ENCODE results near the gene EIF4EBP2. TPM values are rescaled to one million over a fixed set of nuclear protein-coding genes. Genes with fewer than 3 reads are reported as not detected.

Gene EIF4EBP2
- total RNA-seq, 4 donors from 2014 or later, result 55.6 to 71.2 (median 67.6) TPM

GRCh38 chr10:70458329-70459060, 54.5 kb downstream of the EIF4EBP2 start:
- DNase-seq, result peak; percentile 76 to 77
- H3K4me3 ChIP-seq (replicated peaks in 1 of 3), result peak overlapping the region in 1 of 3 donors; percentile 18
- no peak overlapping the region for H3K27ac ChIP-seq
- intact Hi-C loops (cut with DNase I), result no loop called here
- no peak for TF ChIP-seq POLR2A (IDR thresholded peaks at IDR 0.05)
- TF ChIP-seq CTCF (IDR thresholded peaks at IDR 0.05), result peak in 1 of 6 experiments; percentile 24
- no peaks in the 10 kb centered on the region for H3K27me3 ChIP-seq
- no peaks in the 10 kb centered on the region for H3K9me3 ChIP-seq
- H3K4me1 ChIP-seq, result peaks cover 11 to 20% of the 10 kb centered on the region in 2 donors
- 10 to 43% methylated on average over 14 to 40 of the region's 62 CpGs for WGBS, 2 donors
- H3K36me3 ChIP-seq, result no peaks in the 10 kb centered on the region

GRCh38 chr10:70459061-70459773, 55.3 kb downstream of the EIF4EBP2 start:
- Histone ChIP-seq H3K27me3 (no peaks in the 10 kb centered on the region), H3K4me3 (replicated peaks in 1 of 3) (no peak overlapping the region), H3K9me3 (no peaks in the 10 kb centered on the region), H3K27ac (no peak overlapping the region), H3K36me3 (no peaks in the 10 kb centered on the region), H3K4me1 (peaks cover 11 to 20% of the 10 kb centered on the region in 2 donors)
- 40 to 65% methylated on average over 16 to 18 of the region's 19 CpGs for WGBS, 2 donors
- no peak for DNase-seq
- TF ChIP-seq CTCF (IDR thresholded peaks at IDR 0.05), result no peak
- no peak for TF ChIP-seq POLR2A (IDR thresholded peaks at IDR 0.05)
- intact Hi-C loops (cut with DNase I), result no loop called here

GRCh38 chr10:70459774-70460490, 56.0 kb downstream of the EIF4EBP2 start:
- intact Hi-C loops (cut with DNase I), result loop anchor here (5.0 to 10.0 kb wide), 3 partner anchors 82 to 415 kb away; no protein-coding TSS in a partner anchor
- Histone ChIP-seq H3K27ac (no peak overlapping the region), H3K36me3 (no peaks in the 10 kb centered on the region), H3K9me3 (no peaks in the 10 kb centered on the region), H3K27me3 (no peaks in the 10 kb centered on the region), H3K4me3 (replicated peaks in 1 of 3) (no peak overlapping the region), H3K4me1 (peaks cover 11 to 20% of the 10 kb centered on the region in 2 donors)
- no peak for DNase-seq
- WGBS, 2 donors, result 85 to 88% methylated on average over 29 of the region's 29 CpGs
- no peak for TF ChIP-seq POLR2A (IDR thresholded peaks at IDR 0.05)
- TF ChIP-seq CTCF (IDR thresholded peaks at IDR 0.05), result no peak

- peak; percentile 47 to 88 (median 78) for TF ChIP-seq CTCF (IDR thresholded peaks at IDR 0.05)
- no peak for TF ChIP-seq POLR2A (IDR thresholded peaks at IDR 0.05)
- no peaks in the 10 kb centered on the region for H3K27me3 ChIP-seq
- H3K27ac ChIP-seq, result no peak overlapping the region
- 54 to 55% methylated on average over 13 of the region's 13 CpGs for WGBS, 2 donors
- H3K4me1 ChIP-seq, result peaks cover 11 to 20% of the 10 kb centered on the region in 2 donors
- H3K36me3 ChIP-seq, result no peaks in the 10 kb centered on the region
- DNase-seq, result peak; percentile 53 to 56
- intact Hi-C loops (cut with DNase I), result loop anchor here (5.0 to 10.0 kb wide), 3 partner anchors 81 to 413 kb away; no protein-coding TSS in a partner anchor
- H3K9me3 ChIP-seq, result no peaks in the 10 kb centered on the region
- no peak overlapping the region for H3K4me3 ChIP-seq (replicated peaks in 1 of 3)
Measured at GRCh38 chr10:70461397-70462348, 57.7 kb downstream of the EIF4EBP2 start.

Data from thyroid gland (tissue), 4 donors.